GM12873 (cell line): Measurements from ENCODE around the gene PPM1K.

Source experiments
- TF ChIP-seq, protein P1 (sequence below): IDR thresholded peaks from 2 replicates; pipeline ENCODE4 v1.5.1; 2012; ENCODE audit warnings: low read depth, mild to moderate bottlenecking, moderate library complexity, low read length, control low read depth; ENCODE audit not compliant: insufficient read depth; ENCODE audit errors: missing control alignments

PPM1K gene

DNA sequence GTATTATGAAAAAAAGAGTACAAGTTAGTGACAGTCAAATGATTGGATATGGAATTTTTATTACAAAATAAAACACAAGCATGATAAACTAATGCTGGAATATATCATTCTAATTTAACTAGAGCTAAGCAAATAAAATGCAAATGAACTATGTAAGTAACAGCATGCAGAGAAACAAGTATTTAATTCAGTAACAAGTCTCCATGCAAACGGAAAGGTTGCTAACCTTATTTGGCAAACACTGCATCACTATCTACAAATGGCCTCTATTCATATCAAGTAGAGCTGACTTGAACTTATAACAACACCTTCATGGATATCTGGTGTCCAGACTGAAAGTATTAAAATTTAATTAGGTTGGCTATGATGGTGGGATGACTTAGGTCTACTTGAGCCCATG is 15.4 kb downstream of the PPM1K start:
- TF ChIP-seq, protein P1, sequence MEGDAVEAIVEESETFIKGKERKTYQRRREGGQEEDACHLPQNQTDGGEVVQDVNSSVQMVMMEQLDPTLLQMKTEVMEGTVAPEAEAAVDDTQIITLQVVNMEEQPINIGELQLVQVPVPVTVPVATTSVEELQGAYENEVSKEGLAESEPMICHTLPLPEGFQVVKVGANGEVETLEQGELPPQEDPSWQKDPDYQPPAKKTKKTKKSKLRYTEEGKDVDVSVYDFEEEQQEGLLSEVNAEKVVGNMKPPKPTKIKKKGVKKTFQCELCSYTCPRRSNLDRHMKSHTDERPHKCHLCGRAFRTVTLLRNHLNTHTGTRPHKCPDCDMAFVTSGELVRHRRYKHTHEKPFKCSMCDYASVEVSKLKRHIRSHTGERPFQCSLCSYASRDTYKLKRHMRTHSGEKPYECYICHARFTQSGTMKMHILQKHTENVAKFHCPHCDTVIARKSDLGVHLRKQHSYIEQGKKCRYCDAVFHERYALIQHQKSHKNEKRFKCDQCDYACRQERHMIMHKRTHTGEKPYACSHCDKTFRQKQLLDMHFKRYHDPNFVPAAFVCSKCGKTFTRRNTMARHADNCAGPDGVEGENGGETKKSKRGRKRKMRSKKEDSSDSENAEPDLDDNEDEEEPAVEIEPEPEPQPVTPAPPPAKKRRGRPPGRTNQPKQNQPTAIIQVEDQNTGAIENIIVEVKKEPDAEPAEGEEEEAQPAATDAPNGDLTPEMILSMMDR: no peak

GRCh38 chr4:88264336-88264735 is 20.0 kb downstream of the PPM1K start:
- TF ChIP-seq, protein P1: no peak

DNA sequence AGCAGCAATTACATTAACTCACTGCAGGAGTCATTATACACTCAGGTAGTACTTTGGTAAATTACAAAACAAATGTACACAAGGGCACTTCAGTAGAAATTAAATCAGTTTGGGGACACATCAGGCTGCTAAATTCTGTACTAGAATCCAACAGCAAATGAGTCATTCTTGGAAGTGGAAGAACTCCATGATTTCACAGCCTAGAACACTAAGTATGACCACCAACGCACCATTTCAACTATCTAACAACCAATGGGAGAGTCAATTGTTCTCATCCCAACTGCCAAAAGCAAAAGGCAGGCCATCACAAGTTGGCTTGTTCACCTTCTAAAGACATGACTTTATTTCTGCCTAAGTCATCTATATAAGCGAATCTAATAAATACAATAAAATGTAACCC is 26.6 kb downstream of the PPM1K start:
- TF ChIP-seq, protein P1: no peak

GRCh38 chr4:88255111-88255510 is 29.2 kb downstream of the PPM1K start:
- TF ChIP-seq, protein P1: no peak

- TF ChIP-seq, protein P1: no peak
Observed at GRCh38 chr4:88251924-88252323, 32.4 kb downstream of the PPM1K start.

- TF ChIP-seq, protein P1: no peak
Observed at GRCh38 chr4:88247148-88247547, 37.2 kb downstream of the PPM1K start.

- TF ChIP-seq, protein P1: no peak
Observed at GRCh38 chr4:88246600-88246999, 37.8 kb downstream of the PPM1K start.
